GM18868 (cell line): ENCODE data around the gene STING1.
A peak's percentile ranks its signal among the peaks of the same experiment; 100 is the strongest.
"Not testable (repeated sequence)": the region's sequence is repeated elsewhere in the genome, so short reads cannot be mapped to it uniquely, and the experiment has no call there.

Experiments
- ATAC-seq: cut with Tn5 transposase; IDR thresholded peaks from one replicate; pipeline ENCODE4 v1.9.1; 2021; ENCODE audit warnings: mild to moderate bottlenecking, moderate library complexity; ENCODE audit not compliant: unreplicated experiment

The STING1 gene

DNA sequence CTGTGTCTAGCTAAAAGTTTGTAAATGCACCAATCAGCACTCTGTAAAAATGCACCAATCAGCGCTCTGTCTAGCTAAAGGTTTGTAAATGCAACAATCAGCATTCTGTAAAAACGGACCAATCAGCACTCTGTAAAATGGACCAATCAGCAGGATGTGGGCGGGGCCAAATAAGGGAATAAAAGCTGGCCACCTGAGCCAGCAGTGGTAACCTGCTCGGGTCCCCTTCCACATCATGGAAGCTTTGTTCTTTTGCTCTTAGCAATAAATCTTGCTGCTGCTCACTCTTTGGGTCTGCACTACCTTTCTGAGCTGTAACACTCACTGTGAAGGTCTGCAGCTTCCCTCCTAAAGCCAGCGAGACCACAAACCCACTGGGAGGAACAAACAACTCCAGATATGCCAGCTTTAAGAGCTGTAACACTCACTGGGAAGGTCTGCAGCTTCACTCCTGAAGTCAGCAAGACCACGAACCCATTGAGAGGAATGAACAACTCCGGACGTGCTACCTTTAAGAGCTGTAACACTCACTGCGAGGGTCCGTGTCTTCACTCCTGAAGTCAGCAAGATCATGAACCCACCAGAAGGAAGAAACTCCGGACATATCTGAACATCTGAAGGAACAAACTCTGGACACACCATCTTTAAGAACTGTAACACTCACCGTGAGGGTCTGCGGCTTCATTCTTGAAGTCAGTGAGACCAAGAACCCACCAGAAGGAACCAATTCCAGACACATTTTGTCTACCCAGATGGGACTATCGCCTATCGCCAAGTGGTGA lies 20.7 kb upstream of the STING1 start:
- not testable (repeated sequence) for ATAC-seq

GRCh38 chr5:139501381-139501780 lies 18.8 kb upstream of the STING1 start:
- no peak for ATAC-seq

GRCh38 chr5:139495638-139496435 lies 13.3 kb upstream of the STING1 start:
- ATAC-seq: no peak

GRCh38 chr5:139494832-139495231 lies 12.3 kb upstream of the STING1 start:
- no peak for ATAC-seq

GRCh38 chr5:139494256-139494655 lies 11.7 kb upstream of the STING1 start:
- ATAC-seq: no peak

DNA sequence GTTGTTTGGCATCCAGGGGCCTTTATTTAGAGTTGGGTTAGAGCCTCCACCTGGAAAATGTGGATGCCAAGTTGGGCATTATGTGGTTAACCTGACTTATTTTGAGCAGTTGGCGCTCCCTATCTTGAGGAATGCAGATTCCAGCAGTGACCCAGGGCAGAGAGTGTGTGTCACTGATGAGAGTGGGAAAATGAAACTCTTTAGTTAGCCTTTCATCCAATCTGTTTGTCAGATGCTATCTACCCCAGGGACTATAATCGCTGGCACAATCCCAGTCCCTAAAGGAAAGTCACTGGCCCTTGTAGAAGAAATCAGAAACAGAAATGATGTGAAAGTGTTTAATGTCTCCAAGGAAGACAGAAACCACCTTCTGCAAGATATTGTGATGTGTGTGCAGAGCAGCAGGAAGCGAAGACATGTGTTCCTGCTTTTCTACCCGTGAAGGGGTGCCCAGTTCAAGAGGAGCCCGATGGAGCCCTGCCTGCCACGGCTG lies 10.2 kb upstream of the STING1 start:
- ATAC-seq: no peak

GRCh38 chr5:139488260-139488659 lies 5.7 kb upstream of the STING1 start:
- ATAC-seq: no peak

- no peak for ATAC-seq
These were observed 3.6 kb upstream of the STING1 start for GRCh38 chr5:139486201-139486600.

GRCh38 chr5:139482890-139483208 lies 291 bp upstream of the STING1 start:
- not testable (repeated sequence) for ATAC-seq

DNA sequence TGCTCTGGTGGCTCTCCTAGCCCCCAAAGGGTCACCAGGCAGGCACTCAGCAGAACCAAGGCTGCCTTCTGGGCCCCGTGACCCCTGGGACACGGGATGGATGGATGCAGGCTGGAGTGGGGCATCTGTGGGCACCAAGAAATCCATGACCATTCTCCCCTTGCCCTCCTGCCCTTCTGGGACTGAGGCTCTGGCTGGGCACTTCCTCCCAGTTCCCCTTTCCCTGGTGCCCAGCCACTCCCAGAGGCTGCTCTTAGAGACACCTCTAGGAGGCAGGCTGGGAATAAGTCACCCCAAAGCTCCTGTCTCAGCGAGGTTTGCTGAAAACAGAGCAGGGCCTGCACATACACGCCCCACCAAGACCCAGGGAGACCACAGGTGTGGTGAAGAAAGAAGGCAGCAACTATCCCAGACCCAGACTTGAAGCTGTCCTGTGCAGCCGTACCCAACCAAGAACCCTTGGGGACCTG lies 943 bp downstream of the STING1 start:
- peak; percentile 16 for ATAC-seq

GRCh38 chr5:139481122-139481533 lies 1.4 kb downstream of the STING1 start:
- ATAC-seq: no peak

DNA sequence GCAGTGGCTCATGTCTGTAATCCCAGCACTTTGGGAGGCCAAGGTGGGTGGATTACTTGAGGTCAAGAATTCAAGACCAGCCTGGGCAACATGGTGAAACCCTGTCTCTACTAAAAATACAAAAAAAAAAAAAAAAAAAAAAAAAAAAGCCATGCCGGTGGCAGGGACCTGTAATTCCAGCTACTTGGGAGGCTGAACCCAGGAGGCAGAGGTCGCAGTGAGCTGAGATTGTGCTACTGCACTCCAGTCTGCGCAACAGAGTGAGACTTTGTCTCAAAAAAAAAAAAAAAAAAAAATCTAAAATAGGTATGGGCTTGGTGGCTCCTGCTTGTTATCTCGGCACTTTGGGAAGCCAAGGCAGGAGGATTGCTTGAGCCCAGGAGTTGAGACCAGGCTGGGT lies 2.8 kb downstream of the STING1 start:
- not testable (repeated sequence) for ATAC-seq

DNA sequence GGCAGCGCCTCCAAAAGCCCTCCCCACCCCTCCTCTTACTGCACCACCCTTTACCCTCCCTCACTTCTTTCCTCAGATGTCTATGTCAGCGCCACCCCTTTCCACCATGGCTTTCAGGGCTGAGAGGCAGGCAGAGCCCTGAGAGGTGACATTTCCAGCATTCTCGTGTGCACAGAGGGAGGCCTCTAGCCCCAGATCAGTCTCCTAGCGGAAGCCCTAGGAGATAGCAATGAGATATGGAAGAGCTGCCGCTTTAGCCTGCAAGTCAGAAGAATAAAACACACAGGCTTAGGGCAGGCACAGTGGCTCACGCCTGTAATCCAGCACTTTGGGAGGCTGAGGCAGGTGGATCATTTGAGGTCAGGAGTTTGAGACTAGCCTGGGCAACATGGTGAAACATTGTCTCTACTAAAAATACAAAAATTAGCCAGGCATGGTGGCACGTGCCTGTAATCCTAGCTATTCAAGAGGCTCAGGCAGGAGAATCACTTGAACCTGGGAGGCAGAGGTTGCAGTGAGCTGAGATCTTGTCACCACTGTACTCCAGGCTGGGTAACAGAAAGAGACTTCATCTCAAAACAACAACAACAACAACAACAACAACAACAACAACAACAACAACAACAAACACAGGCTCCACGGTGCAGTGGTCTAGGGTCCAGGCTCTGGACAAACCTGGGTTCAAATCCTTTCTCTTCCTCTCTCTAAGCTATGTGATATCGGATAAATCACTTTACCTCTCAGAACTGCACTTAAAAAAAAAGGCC lies 3.7 kb downstream of the STING1 start:
- not testable (repeated sequence) for ATAC-seq

- no peak for ATAC-seq
These were observed 6.5 kb downstream of the STING1 start for GRCh38 chr5:139475865-139476617.

DNA sequence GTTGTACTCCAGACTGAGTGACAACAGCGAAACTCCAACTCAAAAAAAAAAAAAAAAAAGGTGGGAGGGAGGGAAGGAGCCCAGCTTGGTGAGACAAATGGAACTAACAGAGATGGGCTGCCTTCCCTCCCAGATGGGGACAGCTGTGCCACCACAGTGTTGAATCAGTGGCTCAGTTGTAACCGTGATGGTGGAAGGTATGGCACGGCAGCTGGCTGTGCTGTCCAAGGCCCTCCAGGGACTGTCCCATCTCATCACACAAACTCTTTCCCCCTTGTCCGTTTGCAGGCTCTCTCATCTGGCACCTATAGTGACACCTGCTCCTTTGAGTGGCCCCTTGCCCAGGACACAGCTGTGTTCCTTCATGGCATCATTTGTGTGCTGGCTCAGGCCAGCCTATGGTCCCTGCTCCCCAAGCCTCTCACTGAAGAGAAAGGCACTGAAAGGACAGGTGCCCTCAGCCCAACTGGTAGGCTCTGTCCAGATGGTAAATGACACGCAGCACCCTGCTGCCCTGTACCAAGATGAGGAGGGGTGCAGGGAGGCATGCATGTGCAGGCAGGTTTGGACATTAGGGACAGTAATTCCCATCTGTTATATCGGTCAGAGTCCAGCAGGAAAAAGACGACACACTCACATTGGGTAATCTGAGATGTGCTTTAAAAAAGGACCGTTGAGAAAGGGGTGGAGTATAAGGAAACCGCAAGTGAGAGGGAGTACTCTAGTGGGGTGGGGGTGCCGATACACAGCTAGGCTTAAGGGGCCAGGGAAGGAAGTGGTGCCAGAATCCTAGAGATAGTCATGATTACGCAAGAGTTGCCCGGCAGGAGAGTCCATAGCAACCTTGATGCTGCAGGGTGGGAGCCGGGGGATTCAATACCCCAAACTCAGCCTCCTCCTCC lies 7.4 kb downstream of the STING1 start:
- no peak for ATAC-seq

DNA sequence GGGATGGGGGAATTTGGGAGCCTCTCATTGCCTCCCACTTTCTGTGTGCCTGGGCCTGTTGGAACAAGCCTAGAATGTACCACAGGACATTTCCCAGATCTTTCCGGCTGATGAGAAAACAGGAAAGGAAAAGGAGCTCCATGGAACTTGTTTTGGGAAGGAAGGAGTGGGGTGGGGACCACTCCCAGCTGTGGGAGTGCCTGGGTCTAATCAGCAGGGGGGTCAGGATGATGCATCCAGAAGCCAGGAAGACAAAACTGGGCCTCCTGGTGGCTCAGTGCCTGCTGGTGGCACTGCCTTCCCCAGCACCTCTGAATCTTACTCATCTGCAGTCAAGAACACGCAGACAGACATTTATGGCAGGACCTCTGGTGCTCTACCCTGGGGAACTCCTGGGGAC lies 9.0 kb downstream of the STING1 start:
- no peak for ATAC-seq

DNA sequence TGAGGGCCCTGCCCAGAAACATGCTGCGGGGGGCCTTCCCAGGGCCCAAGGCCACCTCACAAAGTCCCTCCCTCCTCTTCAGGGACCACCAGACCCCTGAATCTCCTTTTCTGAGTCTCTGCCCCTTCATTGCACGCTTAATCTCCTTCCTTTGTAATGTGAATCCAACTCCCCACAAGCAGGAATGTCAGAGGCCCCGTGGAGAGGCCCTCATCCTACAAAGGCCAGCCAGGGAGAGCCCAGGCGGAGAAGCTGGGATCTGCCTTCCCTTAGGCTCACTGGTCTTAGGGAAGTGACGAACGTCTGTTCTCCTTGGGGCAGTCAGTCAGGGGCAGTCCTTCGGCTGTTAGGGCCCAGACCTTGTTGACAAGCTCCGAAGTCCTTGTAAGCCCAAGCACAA lies 9.5 kb downstream of the STING1 start:
- no peak for ATAC-seq

DNA sequence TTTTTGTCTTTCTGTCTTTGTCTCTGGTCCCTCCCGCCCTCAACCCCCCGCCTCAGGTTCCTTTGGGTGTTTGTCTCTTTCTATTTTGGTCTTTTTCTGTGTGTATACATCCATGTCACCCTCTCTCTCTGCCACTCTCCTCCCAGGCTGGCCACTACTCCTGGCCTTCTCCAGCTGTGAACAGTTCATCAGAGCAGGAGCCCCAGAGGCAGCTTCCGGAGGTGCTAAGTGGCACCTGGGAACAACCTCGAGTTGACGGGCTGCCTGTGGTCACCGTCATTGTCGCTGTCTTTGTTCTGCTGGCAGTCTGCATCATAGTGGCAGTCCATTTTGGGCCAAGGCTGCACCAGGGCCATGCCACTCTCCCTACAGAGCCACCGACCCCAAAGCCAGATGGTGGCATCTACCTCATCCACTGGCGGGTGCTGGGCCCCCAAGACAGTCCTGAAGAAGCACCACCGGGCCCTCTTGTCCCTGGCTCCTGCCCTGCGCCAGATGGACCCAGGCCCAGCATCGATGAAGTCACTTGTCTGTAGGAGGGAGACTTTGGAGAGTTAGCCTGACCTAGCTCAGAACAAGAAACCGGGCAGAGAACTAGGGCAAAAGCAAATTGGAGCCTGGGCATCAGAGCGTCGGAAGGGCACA lies 10.1 kb downstream of the STING1 start:
- no peak for ATAC-seq

GRCh38 chr5:139470821-139471300 lies 11.7 kb downstream of the STING1 start, which contains the start of gene SMIM33:
SMIM33 (plus strand) TSS chr5:139471004; CDS start chr5:139471122, 118 bp downstream.
- ATAC-seq: peak; percentile 50
